Stimulated activated CD8-positive, alpha-beta memory T cell treated with anti-CD3 and anti-CD28 coated beads, Interleukin-12 subunit alpha, Interleukin-12 subunit beta, amount 100 ng/mL, for 4 hours (primary cell): Measurements from ENCODE around the gene RYK.
A peak's percentile ranks its signal among the peaks of the same experiment; 100 is the strongest.
"Not testable (repeated sequence)": the region's sequence is repeated elsewhere in the genome, so short reads cannot be mapped to it uniquely, and the experiment has no call there.

ENCODE experiments used
- DNase-seq: peaks from one replicate; pipeline ENCODE4 v3.0.0-alpha.2; 2020; ENCODE audit warnings: low read depth

RYK gene

GRCh38 chr3:134253475-134254226 lies 3.0 kb upstream of the RYK start:
- DNase-seq, result no peak

- no peak for DNase-seq
Observed at GRCh38 chr3:134252766-134253165, 2.1 kb upstream of the RYK start.

GRCh38 chr3:134251731-134252391 lies 1.2 kb upstream of the RYK start:
- DNase-seq, result no peak

DNA sequence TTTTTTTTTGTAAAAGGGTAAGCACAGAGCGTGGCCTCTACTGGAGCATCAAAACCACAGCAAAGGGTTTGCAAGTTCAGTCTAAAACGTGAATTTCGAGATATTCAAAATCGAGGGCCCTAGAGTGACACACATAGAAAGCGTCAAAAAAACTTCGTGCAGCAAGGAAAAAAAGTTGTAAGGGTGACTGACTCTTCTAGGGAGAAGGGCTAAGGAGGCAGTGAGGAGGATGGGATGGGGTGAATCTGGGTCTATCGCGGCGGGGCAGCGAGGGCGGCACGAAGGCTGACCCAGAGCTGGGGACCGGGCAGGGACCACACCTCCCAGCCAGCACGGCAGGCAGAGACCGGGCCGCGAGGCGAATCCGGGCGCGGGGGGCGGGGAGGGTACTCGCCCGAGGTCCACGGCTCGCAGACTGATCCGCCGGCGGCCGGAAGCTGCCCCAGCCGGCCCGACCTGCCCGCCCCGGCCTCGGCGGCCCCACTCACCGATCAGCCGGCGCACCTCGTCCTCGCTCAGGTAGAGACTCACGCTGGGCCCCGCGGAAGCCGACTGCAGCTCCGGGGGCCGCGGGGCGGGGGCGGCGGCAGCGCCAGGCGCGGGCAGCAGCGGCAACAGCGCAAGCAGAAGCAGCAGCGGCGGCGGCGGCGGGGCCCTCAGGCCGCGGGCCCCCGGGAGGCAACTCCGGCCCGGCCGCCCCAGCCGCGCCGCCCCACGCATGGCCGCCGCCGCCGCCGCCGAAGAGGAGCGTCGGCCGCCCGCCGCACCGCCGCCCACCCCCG lies 533 bp downstream of the RYK start:
- peak; percentile 43 for DNase-seq

GRCh38 chr3:134249296-134249841 lies 1.3 kb downstream of the RYK start:
- DNase-seq, result no peak

DNA sequence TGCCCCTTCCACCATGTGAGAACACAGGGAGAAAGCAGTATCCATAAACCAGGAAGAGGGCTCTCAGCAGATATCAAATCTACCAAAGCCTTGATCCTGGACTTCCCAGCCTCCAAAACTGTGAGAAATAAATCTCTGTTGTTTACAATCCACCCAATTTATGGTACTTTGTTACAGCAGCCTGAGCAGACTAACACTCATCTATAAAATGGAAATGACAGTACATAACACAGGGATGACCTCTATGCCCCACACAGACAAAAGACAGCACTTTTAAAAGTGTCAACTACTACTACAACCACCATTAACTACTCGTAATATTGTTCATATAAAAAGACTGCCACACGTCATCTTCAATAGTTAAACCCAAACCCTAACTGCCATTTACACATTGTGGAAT lies 5.7 kb downstream of the RYK start:
- DNase-seq, result no peak

- no peak for DNase-seq
Observed at GRCh38 chr3:134242649-134243617, 7.7 kb downstream of the RYK start.

GRCh38 chr3:134239538-134239937 lies 11.1 kb downstream of the RYK start:
- no peak for DNase-seq

- no peak for DNase-seq
Observed at GRCh38 chr3:134237454-134238145, 13.1 kb downstream of the RYK start.

- DNase-seq, result no peak
Observed at GRCh38 chr3:134236505-134237170, 14.0 kb downstream of the RYK start.

GRCh38 chr3:134235577-134236076 lies 15.0 kb downstream of the RYK start:
- no peak for DNase-seq

- DNase-seq, result no peak
Observed at GRCh38 chr3:134232951-134233350, 17.7 kb downstream of the RYK start.

- DNase-seq, result no peak
Observed at GRCh38 chr3:134232151-134232550, 18.5 kb downstream of the RYK start.

DNA sequence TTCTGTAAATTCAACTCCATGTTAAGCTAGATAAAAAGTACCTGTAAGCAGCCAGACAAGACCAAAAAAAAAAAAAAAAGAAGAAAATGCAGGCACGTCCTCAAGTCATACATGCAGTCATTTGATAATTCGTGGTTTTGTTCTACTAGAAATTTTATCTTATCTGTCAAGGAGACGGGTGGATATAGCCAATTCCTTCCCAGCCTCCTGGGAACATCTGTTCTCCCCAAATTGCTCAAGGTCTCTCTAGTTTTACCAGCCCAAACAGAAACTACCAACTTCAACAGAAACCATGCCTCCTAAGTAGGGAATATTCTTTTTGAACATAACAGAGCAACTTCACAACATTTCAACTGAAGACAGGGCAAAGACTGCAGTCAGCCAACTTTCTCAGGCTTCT lies 19.5 kb downstream of the RYK start:
- DNase-seq, result no peak

DNA sequence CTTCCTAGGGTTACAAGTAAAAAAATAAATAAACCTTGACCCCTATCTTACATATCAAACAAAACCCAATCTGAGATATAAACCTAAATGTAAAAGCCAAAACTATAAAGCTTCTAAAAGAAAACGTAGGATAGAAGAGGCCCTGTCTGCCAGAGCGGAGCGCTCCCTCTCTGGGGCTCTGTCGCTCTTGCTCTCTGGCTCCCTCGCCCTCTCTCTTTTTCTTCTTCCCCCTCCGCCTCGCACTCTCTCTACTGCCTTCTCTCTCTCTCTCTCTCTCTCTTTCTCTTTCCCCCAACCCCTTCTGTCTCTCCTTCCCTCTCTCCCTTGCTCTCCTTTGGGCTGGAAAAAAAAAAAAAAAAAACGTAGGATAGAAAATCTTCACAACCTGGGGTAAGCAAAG lies 21.6 kb downstream of the RYK start:
- DNase-seq, result no peak

DNA sequence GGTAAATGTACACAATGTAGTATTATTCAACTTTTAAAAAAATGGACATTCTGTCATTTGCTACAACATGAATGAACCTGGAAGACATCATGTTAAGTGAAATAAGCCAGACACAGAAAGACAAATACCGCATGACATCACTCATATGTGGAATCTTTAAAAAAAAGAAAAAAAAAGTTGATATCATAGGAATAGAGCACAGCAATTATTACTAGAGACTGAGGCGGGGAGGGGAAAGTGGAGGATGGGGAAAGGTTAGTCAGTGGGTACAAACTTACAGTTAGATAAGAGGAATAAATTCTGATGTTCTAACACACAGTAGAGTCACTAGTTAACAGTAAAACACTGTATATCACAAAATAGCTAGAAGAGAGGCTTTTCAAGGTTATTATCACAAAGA lies 22.2 kb downstream of the RYK start:
- DNase-seq, result no peak

DNA sequence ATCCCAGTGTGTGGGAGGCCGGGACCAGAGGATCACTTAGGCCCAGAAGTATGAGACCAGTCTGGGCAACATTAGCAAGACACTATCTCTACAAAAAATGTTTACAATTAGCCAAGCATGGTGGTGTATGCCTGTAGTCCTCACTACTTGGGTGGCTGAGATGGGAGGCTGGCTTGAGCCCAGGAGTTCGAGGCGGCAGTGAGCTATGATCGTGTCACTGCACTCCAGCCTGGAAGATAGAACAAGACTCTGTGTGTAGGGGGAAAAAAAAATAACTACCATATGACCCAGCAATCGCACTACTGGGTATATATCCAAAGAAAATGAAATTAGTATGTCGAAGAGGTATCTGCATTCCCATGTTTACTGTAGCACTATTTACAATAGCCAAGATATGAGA lies 22.6 kb downstream of the RYK start:
- DNase-seq, result no peak

- not testable (repeated sequence) for DNase-seq
Observed at GRCh38 chr3:134224796-134225156, 25.9 kb downstream of the RYK start.

DNA sequence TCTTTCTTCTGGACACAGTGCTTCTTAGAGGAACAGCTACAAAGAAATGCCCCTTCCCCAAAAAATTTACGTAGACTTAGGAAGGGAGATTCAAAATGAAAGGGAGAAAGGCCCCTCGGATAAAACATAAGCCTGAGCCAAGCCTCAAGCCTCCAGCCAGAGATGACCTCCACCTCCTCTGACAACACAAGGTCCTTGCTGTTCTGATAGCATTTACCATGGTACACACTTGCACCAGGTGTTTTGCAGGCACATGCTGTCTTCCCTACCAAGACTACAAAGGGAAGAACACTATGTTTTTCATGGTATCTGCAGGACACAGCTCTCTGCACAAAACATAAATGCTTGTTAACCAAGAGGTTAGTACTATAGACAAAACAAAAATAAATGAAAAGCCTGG lies 27.8 kb downstream of the RYK start:
- no peak for DNase-seq

DNA sequence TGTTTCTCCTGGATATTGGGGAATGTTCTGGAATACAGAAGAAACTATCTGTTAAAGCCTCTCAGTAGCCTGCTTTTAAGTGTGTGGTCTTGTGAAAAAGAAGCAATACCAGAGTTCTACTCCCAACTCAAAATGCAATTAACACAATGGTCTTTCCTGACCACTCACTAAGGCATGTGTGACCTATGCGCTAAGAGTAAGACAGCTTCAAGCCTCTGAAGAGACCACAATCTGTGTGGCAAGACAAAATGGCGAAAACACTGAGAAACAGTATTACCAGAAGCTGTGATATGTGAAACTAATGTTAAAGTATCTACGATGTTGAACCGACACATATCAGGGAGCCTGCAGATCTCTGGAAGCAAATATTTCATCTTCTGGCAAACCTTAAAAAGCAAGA lies 33.8 kb downstream of the RYK start:
- DNase-seq, result no peak
